Skeletal muscle cell (primary cell): ENCODE data around the gene NAA38.
"Not testable (repeated sequence)": the region's sequence is repeated elsewhere in the genome, so short reads cannot be mapped to it uniquely, and the experiment has no call there.

Experiments
- DNase-seq: peaks from one replicate; pipeline ENCODE4 v3.0.0-alpha.2; 2010; ENCODE audit warnings: low read depth
- H3K4me3 ChIP-seq: 2 replicates; pipeline ENCODE4 v1.5.1; 2011; ENCODE audit warnings: low read depth, mild to moderate bottlenecking, control low read depth, low read length, moderate library complexity

The NAA38 gene

GRCh38 chr17:7833795-7834541 lies 23.4 kb downstream of the NAA38 start, which contains the start of gene KDM6B:
TSS of gene KDM6B (plus strand) at chr17:7834217. CDS start at chr17:7845555, 11,338 bp downstream.
- no peak for DNase-seq
- H3K4me3 ChIP-seq, result peak within 1 kb of the TSS; percentile 78

- peak overlapping the region; percentile 78 for H3K4me3 ChIP-seq
- no peak for DNase-seq
Measured at GRCh38 chr17:7833011-7833794, 24.2 kb downstream of the NAA38 start.

GRCh38 chr17:7832431-7832830 lies 24.9 kb downstream of the NAA38 start:
- DNase-seq, result no peak
- H3K4me3 ChIP-seq, result no peak overlapping the region

- no peak for DNase-seq
- H3K4me3 ChIP-seq, result no peak overlapping the region
Measured at GRCh38 chr17:7831233-7831632, 26.1 kb downstream of the NAA38 start.

GRCh38 chr17:7830616-7831015 lies 26.7 kb downstream of the NAA38 start:
- DNase-seq, result no peak
- H3K4me3 ChIP-seq, result no peak overlapping the region

- H3K4me3 ChIP-seq, result no peak overlapping the region
- DNase-seq, result no peak
Measured at GRCh38 chr17:7825206-7825990, 32.0 kb downstream of the NAA38 start.

- no peak for DNase-seq
- no peak overlapping the region for H3K4me3 ChIP-seq
Measured at GRCh38 chr17:7824021-7824924, 33.1 kb downstream of the NAA38 start.

GRCh38 chr17:7823581-7824001 lies 33.8 kb downstream of the NAA38 start:
- no peak overlapping the region for H3K4me3 ChIP-seq
- DNase-seq, result no peak

GRCh38 chr17:7822126-7822525 lies 35.2 kb downstream of the NAA38 start:
- no peak overlapping the region for H3K4me3 ChIP-seq
- no peak for DNase-seq

GRCh38 chr17:7820231-7820630 lies 37.1 kb downstream of the NAA38 start:
- no peak for DNase-seq

GRCh38 chr17:7818746-7819645 lies 38.4 kb downstream of the NAA38 start:
- no peak for DNase-seq
- no peak overlapping the region for H3K4me3 ChIP-seq

More at GRCh38 chr17:7820231-7820630, 37.1 kb downstream of the NAA38 start:
- no peak overlapping the region for H3K4me3 ChIP-seq

GRCh38 chr17:7818026-7818425 lies 39.3 kb downstream of the NAA38 start:
- no peak overlapping the region for H3K4me3 ChIP-seq
- DNase-seq, result no peak

- no peak for DNase-seq
- H3K4me3 ChIP-seq, result no peak overlapping the region
Measured at GRCh38 chr17:7817643-7817964, 39.8 kb downstream of the NAA38 start.

GRCh38 chr17:7816926-7817642 lies 40.3 kb downstream of the NAA38 start:
- H3K4me3 ChIP-seq, result no peak overlapping the region
- DNase-seq, result no peak

GRCh38 chr17:7814969-7815368 lies 42.4 kb downstream of the NAA38 start:
- no peak overlapping the region for H3K4me3 ChIP-seq
- no peak for DNase-seq

GRCh38 chr17:7811251-7811650 lies 46.1 kb downstream of the NAA38 start:
- no peak overlapping the region for H3K4me3 ChIP-seq
- DNase-seq, result no peak

GRCh38 chr17:7809791-7810343 lies 47.5 kb downstream of the NAA38 start:
- H3K4me3 ChIP-seq, DNase-seq: not testable (repeated sequence)
